DOHH2 (cell line): ENCODE measurements around the gene ACTRT2.

Experiments
- H3F3A ChIP-seq: fragments of 200-600 bp; sonication (generic), shearing (Covaris generic); 2 replicates; pipeline ENCODE4 v1.6.0; 2016; ENCODE audit warnings: antibody characterized with exemption, mild to moderate bottlenecking; ENCODE audit not compliant: control insufficient read depth, insufficient read depth
- H3K27ac ChIP-seq: fragments of 200-600 bp; sonication (generic); 2 replicates; pipeline ENCODE4 v1.5.1; 2014; ENCODE audit warnings: low read depth, mild to moderate bottlenecking, low read length, moderate library complexity
- H3K27me3 ChIP-seq: fragments of 200-600 bp; sonication (generic); 2 replicates; pipeline ENCODE4 v1.6.1; 2014; ENCODE audit warnings: mild to moderate bottlenecking, low read length, mixed read lengths; ENCODE audit not compliant: control insufficient read depth
- H3K36me3 ChIP-seq: fragments of 200-600 bp; sonication (generic); 2 replicates; pipeline ENCODE4 v1.6.1; 2014; ENCODE audit warnings: mild to moderate bottlenecking, low read length, moderate library complexity, mixed read lengths; ENCODE audit not compliant: control insufficient read depth
- H3K4me1 ChIP-seq: fragments of 200-600 bp; sonication (generic); 2 replicates; pipeline ENCODE4 v1.6.1; 2014; ENCODE audit warnings: mild to moderate bottlenecking, low read length, mixed read lengths; ENCODE audit not compliant: control insufficient read depth
- H3K4me2 ChIP-seq: fragments of 200-600 bp; sonication (generic); 2 replicates; pipeline ENCODE4 v1.6.0; 2014; ENCODE audit warnings: mild to moderate bottlenecking, low read length, moderate library complexity
- H3K4me3 ChIP-seq: fragments of 200-600 bp; sonication (generic); 2 replicates; pipeline ENCODE4 v1.5.1; 2014; ENCODE audit warnings: mild to moderate bottlenecking, low read length, mixed read lengths
- H3K79me2 ChIP-seq: fragments of 200-600 bp; sonication (generic); 2 replicates; pipeline ENCODE4 v1.6.1; 2014; ENCODE audit warnings: mild to moderate bottlenecking, low read length, mixed read lengths; ENCODE audit not compliant: control insufficient read depth
- H3K9me2 ChIP-seq: fragments of 200-600 bp; sonication (generic); replicated peaks from 2 replicates; pipeline ENCODE4 v1.6.1; 2014; ENCODE audit warnings: mild to moderate bottlenecking, low read length, mixed read lengths; ENCODE audit not compliant: control insufficient read depth
- H3K9me3 ChIP-seq: fragments of 200-600 bp; sonication (generic); 2 replicates; pipeline ENCODE4 v1.6.1; 2014; ENCODE audit warnings: antibody characterized with exemption, low read length, mixed read lengths; ENCODE audit not compliant: control insufficient read depth, insufficient read depth
- H4K20me1 ChIP-seq: fragments of 200-600 bp; sonication (generic); 2 replicates; pipeline ENCODE4 v1.6.0; 2014; ENCODE audit warnings: low read depth, mild to moderate bottlenecking, antibody characterized with exemption, low read length, moderate library complexity; ENCODE audit not compliant: control insufficient read depth, insufficient read depth
- EZH2phosphoT487 ChIP-seq: fragments of 200-600 bp; sonication (generic); IDR thresholded peaks from 2 replicates; pipeline ENCODE4 v1.6.1; 2017; ENCODE audit warnings: borderline replicate concordance, mild to moderate bottlenecking, antibody characterized with exemption, low read length, moderate library complexity, mixed read lengths
- TF ChIP-seq, protein P1 (sequence below): fragments of 200-600 bp; sonication (generic); IDR thresholded peaks from one replicate; pipeline ENCODE4 v1.5.1; 2014; ENCODE audit warnings: antibody characterized with exemption, mild to moderate bottlenecking, low read depth, low read length; ENCODE audit not compliant: poor library complexity, severe bottlenecking

The ACTRT2 gene

DNA sequence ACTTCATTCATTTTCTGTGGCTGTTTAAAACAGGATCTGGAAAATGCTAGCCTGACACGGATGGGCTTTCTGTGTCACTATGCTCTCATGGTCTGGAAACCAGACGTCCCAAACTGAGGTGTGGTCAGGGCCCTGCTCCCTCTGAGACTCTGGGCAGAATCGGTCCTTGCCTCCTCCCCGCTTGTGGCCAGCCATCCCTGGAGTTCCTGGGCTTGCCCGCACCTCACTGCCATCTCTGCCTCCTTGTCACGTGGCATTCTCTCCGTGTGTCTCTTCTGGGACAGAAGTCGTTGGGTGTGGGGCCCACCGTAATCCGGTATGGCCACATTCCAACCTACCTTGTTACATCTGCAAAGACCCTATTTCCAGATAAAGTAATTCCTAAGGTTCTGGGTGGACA, 10.1 kb upstream of the ACTRT2 start:
- Histone ChIP-seq H3K79me2 (no peaks in the 10 kb centered on the region), H3K4me3 (no peak overlapping the region), H3K27ac (no peak overlapping the region), H3F3A (no peaks in the 10 kb centered on the region), H3K4me2 (no peak overlapping the region), H4K20me1 (no peaks in the 10 kb centered on the region), H3K36me3 (no peaks in the 10 kb centered on the region), H3K4me1 (no peaks in the 10 kb centered on the region), H3K9me2 (no peaks in the 10 kb centered on the region), H3K9me3 (peaks cover 32% of the 10 kb centered on the region; the same call in 1 of the 2 replicates), H3K27me3 (no peaks in the 10 kb centered on the region)
- TF ChIP-seq, protein P1, sequence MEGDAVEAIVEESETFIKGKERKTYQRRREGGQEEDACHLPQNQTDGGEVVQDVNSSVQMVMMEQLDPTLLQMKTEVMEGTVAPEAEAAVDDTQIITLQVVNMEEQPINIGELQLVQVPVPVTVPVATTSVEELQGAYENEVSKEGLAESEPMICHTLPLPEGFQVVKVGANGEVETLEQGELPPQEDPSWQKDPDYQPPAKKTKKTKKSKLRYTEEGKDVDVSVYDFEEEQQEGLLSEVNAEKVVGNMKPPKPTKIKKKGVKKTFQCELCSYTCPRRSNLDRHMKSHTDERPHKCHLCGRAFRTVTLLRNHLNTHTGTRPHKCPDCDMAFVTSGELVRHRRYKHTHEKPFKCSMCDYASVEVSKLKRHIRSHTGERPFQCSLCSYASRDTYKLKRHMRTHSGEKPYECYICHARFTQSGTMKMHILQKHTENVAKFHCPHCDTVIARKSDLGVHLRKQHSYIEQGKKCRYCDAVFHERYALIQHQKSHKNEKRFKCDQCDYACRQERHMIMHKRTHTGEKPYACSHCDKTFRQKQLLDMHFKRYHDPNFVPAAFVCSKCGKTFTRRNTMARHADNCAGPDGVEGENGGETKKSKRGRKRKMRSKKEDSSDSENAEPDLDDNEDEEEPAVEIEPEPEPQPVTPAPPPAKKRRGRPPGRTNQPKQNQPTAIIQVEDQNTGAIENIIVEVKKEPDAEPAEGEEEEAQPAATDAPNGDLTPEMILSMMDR: no peak
- no peak for TF ChIP-seq EZH2phosphoT487

- H3K79me2 ChIP-seq: no peaks in the 10 kb centered on the region
- H3K9me3 ChIP-seq: peaks cover 33% of the 10 kb centered on the region; the same call in 1 of the 2 replicates
- no peaks in the 10 kb centered on the region for H3F3A ChIP-seq
- no peak overlapping the region for H3K4me2 ChIP-seq
- H3K36me3 ChIP-seq: no peaks in the 10 kb centered on the region
- H3K27me3 ChIP-seq: no peaks in the 10 kb centered on the region
- H3K27ac ChIP-seq: no peak overlapping the region
- TF ChIP-seq, protein P1: no peak
- TF ChIP-seq EZH2phosphoT487: no peak
- no peaks in the 10 kb centered on the region for H3K9me2 ChIP-seq
- H3K4me3 ChIP-seq: no peak overlapping the region
- H4K20me1 ChIP-seq: no peaks in the 10 kb centered on the region
- H3K4me1 ChIP-seq: no peaks in the 10 kb centered on the region
Observed at GRCh38 chr1:3011631-3012455, 9.4 kb upstream of the ACTRT2 start.

GRCh38 chr1:3012456-3013291, 8.6 kb upstream of the ACTRT2 start:
- H3K36me3 ChIP-seq: no peaks in the 10 kb centered on the region
- H3K9me2 ChIP-seq: no peaks in the 10 kb centered on the region
- H3K4me1 ChIP-seq: no peaks in the 10 kb centered on the region
- H3K9me3 ChIP-seq: peaks cover 27% of the 10 kb centered on the region; the same call in 1 of the 2 replicates
- no peaks in the 10 kb centered on the region for H4K20me1 ChIP-seq
- TF ChIP-seq, protein P1: no peak
- TF ChIP-seq EZH2phosphoT487: no peak
- H3K4me2 ChIP-seq: no peak overlapping the region
- H3K27ac ChIP-seq: no peak overlapping the region
- H3F3A ChIP-seq: no peaks in the 10 kb centered on the region
- no peaks in the 10 kb centered on the region for H3K27me3 ChIP-seq
- no peaks in the 10 kb centered on the region for H3K79me2 ChIP-seq
- no peak overlapping the region for H3K4me3 ChIP-seq
